GM08714 (cell line): ENCODE data around the gene FCER1G.
"Not testable (repeated sequence)": the region's sequence is repeated elsewhere in the genome, so short reads cannot be mapped to it uniquely, and the experiment has no call there.

Experiments
- H3K4me3 ChIP-seq: fragments of 200-500 bp; sonication (Bioruptor generic); 2 replicates; pipeline ENCODE4 v1.5.1; 2014; ENCODE audit warnings: mild to moderate bottlenecking, low read length, inconsistent platforms
- ZNF274 ChIP-seq: IDR thresholded peaks from 2 replicates; pipeline ENCODE4 v1.6.1; 2012; ENCODE audit warnings: mild to moderate bottlenecking, low read depth, low read length

The FCER1G gene

GRCh38 chr1:161226320-161226711 lies 11.2 kb downstream of the FCER1G start:
- peak overlapping the region; percentile 88 for H3K4me3 ChIP-seq
- TF ChIP-seq ZNF274 = no peak

- peak overlapping the region; percentile 88 for H3K4me3 ChIP-seq
- no peak for TF ChIP-seq ZNF274
These were observed 11.7 kb downstream of the FCER1G start for GRCh38 chr1:161226759-161227158.

- peak overlapping the region; percentile 88; the same call in 1 of the 2 replicates for H3K4me3 ChIP-seq
- TF ChIP-seq ZNF274 = no peak
These were observed 12.2 kb downstream of the FCER1G start for GRCh38 chr1:161227196-161227871.

GRCh38 chr1:161228032-161228431 lies 12.9 kb downstream of the FCER1G start:
- no peak overlapping the region; the same call in 1 of the 2 replicates for H3K4me3 ChIP-seq
- no peak for TF ChIP-seq ZNF274

- TF ChIP-seq ZNF274 = no peak
- H3K4me3 ChIP-seq = no peak overlapping the region
These were observed 14.8 kb downstream of the FCER1G start for GRCh38 chr1:161229896-161230295.

GRCh38 chr1:161230762-161231161 lies 15.7 kb downstream of the FCER1G start:
- no peak for TF ChIP-seq ZNF274

GRCh38 chr1:161233102-161233501 lies 18.0 kb downstream of the FCER1G start:
- no peak overlapping the region for H3K4me3 ChIP-seq
- no peak for TF ChIP-seq ZNF274

More at GRCh38 chr1:161230762-161231161, 15.7 kb downstream of the FCER1G start:
- no peak overlapping the region for H3K4me3 ChIP-seq

GRCh38 chr1:161235957-161236775 lies 21.1 kb downstream of the FCER1G start:
- H3K4me3 ChIP-seq = no peak overlapping the region
- no peak for TF ChIP-seq ZNF274

GRCh38 chr1:161238039-161238473 lies 23.0 kb downstream of the FCER1G start, which contains the start of gene NR1I3:
Gene NR1I3, minus strand, starts transcription at chr1:161238203. Its CDS starts 1,638 bp downstream, at chr1:161236565.
- no peak within 1 kb of the TSS for H3K4me3 ChIP-seq

GRCh38 chr1:161241682-161242081 lies 26.6 kb downstream of the FCER1G start:
- H3K4me3 ChIP-seq = no peak overlapping the region
- TF ChIP-seq ZNF274 = no peak

More at GRCh38 chr1:161238039-161238473, 23.0 kb downstream of the FCER1G start, which contains the start of gene NR1I3:
- TF ChIP-seq ZNF274 = no peak

GRCh38 chr1:161242313-161242712 lies 27.2 kb downstream of the FCER1G start:
- TF ChIP-seq ZNF274 = no peak
- no peak overlapping the region for H3K4me3 ChIP-seq

GRCh38 chr1:161244888-161245287 lies 29.8 kb downstream of the FCER1G start:
- TF ChIP-seq ZNF274 = no peak

GRCh38 chr1:161250100-161250499 lies 35.0 kb downstream of the FCER1G start:
- H3K4me3 ChIP-seq = not testable (repeated sequence)

More at GRCh38 chr1:161244888-161245287, 29.8 kb downstream of the FCER1G start:
- H3K4me3 ChIP-seq = no peak overlapping the region

GRCh38 chr1:161250829-161251228 lies 35.7 kb downstream of the FCER1G start:
- no peak for TF ChIP-seq ZNF274
- H3K4me3 ChIP-seq = no peak overlapping the region

- no peak overlapping the region for H3K4me3 ChIP-seq
- no peak for TF ChIP-seq ZNF274
These were observed 36.5 kb downstream of the FCER1G start for GRCh38 chr1:161251579-161251978.

GRCh38 chr1:161255302-161255701 lies 40.2 kb downstream of the FCER1G start:
- not testable (repeated sequence) for H3K4me3 ChIP-seq

- not testable (repeated sequence) for H3K4me3 ChIP-seq
These were observed 40.9 kb downstream of the FCER1G start for GRCh38 chr1:161255955-161256520.

- not testable (repeated sequence) for H3K4me3 ChIP-seq
These were observed 42.0 kb downstream of the FCER1G start for GRCh38 chr1:161257109-161257508.
